Measurements from ENCODE around the gene USF2. TPM values are rescaled to one million over a fixed set of nuclear protein-coding genes. Genes with fewer than 3 reads are reported as not detected.

Gene USF2
- total and polyA plus RNA-seq, 2 of the 8 experiments (the other 6 are each of a cell fraction or from before 2014, with no cell fraction given), result 74.1 to 109 TPM

DNA sequence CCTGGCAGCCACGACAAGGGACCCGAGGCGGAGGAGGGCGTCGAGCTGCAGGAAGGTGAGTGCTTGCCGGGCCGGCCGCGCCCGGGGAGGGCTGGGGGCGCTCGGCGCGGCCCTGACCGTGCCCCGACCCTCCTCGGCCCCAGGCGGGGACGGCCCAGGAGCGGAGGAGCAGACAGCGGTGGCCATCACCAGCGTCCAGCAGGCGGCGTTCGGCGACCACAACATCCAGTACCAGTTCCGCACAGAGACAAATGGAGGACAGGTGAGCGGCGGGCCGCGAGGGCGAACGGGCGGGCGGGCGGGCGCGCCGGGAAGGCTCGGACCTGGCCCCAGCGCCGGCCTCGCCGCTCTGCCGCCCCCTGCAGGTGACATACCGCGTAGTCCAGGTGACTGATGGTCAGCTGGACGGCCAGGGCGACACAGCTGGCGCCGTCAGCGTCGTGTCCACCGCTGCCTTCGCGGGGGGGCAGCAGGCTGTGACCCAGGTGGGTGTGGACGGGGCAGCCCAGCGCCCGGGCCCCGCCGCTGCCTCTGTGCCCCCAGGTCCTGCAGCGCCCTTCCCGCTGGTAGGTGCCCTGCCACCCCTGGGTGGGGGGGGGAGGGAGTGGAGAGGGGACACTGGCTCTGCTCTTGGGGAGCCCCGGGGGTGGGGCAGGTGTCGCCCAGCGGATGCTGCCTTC lies 816 bp downstream of the USF2 start:
- Histone ChIP-seq H2AFZ (ENCODE audit: low read length) (no peak overlapping the region), H3K23ac (ENCODE audit: insufficient read length) (no peak overlapping the region), H3K14ac (ENCODE audit: insufficient read length) (no peak overlapping the region), H2BK120ac (replicated peaks; ENCODE audit: low read depth, low read length) (no peak overlapping the region), H3K27ac (ENCODE audit: low read depth, low read length) (peak overlapping the region; percentile 93), H3K4me2 (ENCODE audit: insufficient read depth in 1 of 2, low read depth in 2 of 2, low read length in 2 of 2) (peak overlapping the region; percentile 0 to 83; a peak in 3 of 4 replicates), H2BK12ac (ENCODE audit: low read depth, low read length) (no peak overlapping the region), H3K18ac (ENCODE audit: extremely low read depth, low read length) (no peak overlapping the region; the same call in 1 of the 2 replicates), H3K36me3 (ENCODE audit: control insufficient read depth in 2 of 4, insufficient read depth in 4 of 4, low read length in 3 of 4) (peaks cover 13 to 36% (median 22%) of the 10 kb centered on the region in 4 experiments; a peak in 7 of 8 replicates), H3K9ac (replicated peaks in 1 of 4; ENCODE audit: extremely low read depth in 1 of 4, low read depth in 3 of 4, low read length in 3 of 4) (peak overlapping the region in 3 of 4 experiments; percentile 81 to 93 (median 85); a peak in 5 of 7 replicates), H3K4ac (replicated peaks; ENCODE audit: insufficient read length, low read depth, low read length) (no peak overlapping the region), H3K79me1 (ENCODE audit: low read depth, low read length) (peaks cover 6% of the 10 kb centered on the region; the same call in 1 of the 2 replicates), H3K4me1 (replicated peaks in 1 of 4; ENCODE audit: control insufficient read depth in 3 of 4, insufficient read depth in 4 of 4, low read length in 3 of 4) (peaks cover 0 to 14% (median 8%) of the 10 kb centered on the region in 4 experiments; a peak in 5 of 7 replicates), H4K91ac (replicated peaks; ENCODE audit: insufficient read length, low read length) (no peak overlapping the region), H4K5ac (ENCODE audit: insufficient read length, low read depth, low read length) (peak overlapping the region; percentile 13), H2AK5ac (ENCODE audit: low read depth, low read length) (no peak overlapping the region), H2BK20ac (ENCODE audit: low read length) (no peak overlapping the region), H3K79me2 (ENCODE audit: control insufficient read depth in 1 of 2, insufficient read depth in 2 of 2, low read length in 2 of 2) (0 out of 4 replicates have a peak, but pooled peaks cover 0 to 5% of the 10 kb centered on the region in 2 experiments), H3K9me3 (ENCODE audit: insufficient read depth in 2 of 2, low read depth in 1 of 2, low read length in 1 of 2) (no peaks in the 10 kb centered on the region), H2BK15ac (ENCODE audit: low read length) (no peak overlapping the region), H3K23me2 (ENCODE audit: low read depth, low read length) (no peaks in the 10 kb centered on the region; the same call in 1 of the 2 replicates), H3K56ac (replicated peaks; ENCODE audit: insufficient read length, low read depth, low read length) (no peak overlapping the region), H4K8ac (ENCODE audit: extremely low read depth, insufficient read depth, low read length) (peak overlapping the region; percentile 92; the same call in 1 of the 2 replicates), H4K20me1 (replicated peaks in 1 of 2; ENCODE audit: control insufficient read depth in 1 of 2, insufficient read depth in 2 of 2, low read length in 2 of 2) (peaks cover 2 to 18% of the 10 kb centered on the region in 2 experiments), H3K27me3 (replicated peaks in 1 of 4; ENCODE audit: control insufficient read depth in 3 of 4, extremely low read depth in 1 of 4, insufficient read depth in 3 of 4, low read length in 3 of 4) (no peaks in the 10 kb centered on the region), H3K4me3 (ENCODE audit: extremely low read depth in 1 of 4, insufficient read depth in 2 of 4, low read depth in 3 of 4, low read length in 4 of 4) (peak overlapping the region; percentile 32 to 68 (median 59)), H2BK5ac (ENCODE audit: low read depth, low read length) (peak overlapping the region; percentile 75; the same call in 1 of the 2 replicates)
- FAIRE-seq (no peak), DNase-seq (ENCODE audit: low read depth in 1 of 2, low spot score in 2 of 2) (peak in 1 of 2 experiments; percentile 97)
- WGBS, 2 experiments (ENCODE audit: extremely low coverage in 1 of 2, insufficient coverage in 1 of 2, insufficient read length in 1 of 2, insufficient replicate concordance in 2 of 2, low coverage in 1 of 2, low lambda C conversion rate in 2 of 2, missing lambda C conversion rate in 1 of 2), result 4% methylated on average over 8 of the region's 66 CpGs; no CpG with 5 or more reads in 1 of the 2 experiments
- ChIA-PET POLR2A (ENCODE audit: partially characterized antibody) (interaction anchor here (0.6 to 10.5 kb wide), 6 partner anchors 11 to 146 kb away, joined by 3 to 146 read pairs (median 6); partner anchors contain the start of genes HAMP and LSR), CTCF (ENCODE audit: partially characterized antibody) (interaction anchor here (0.5 to 2.2 kb wide), 11 partner anchors 9 to 237 kb away, joined by 3 to 14 read pairs (median 3); partner anchors contain the start of gene MAG)
- TF ChIP-seq TEAD4 (IDR thresholded peaks at IDR 0.05; ENCODE audit: low read depth, low read length) (peak; percentile 92), BACH1 (IDR thresholded peaks at IDR 0.05; ENCODE audit: low read length) (no peak), RBBP5 (IDR thresholded peaks at IDR 0.05; ENCODE audit: borderline replicate concordance, low read depth, low read length) (peak; percentile 61; the same call in 1 of the 2 replicates), SP1 (IDR thresholded peaks at IDR 0.05; ENCODE audit: low read depth, low read length) (0 out of 2 replicates have a peak, but pooled peaks have one; percentile 9), GTF2F1 (IDR thresholded peaks at IDR 0.05; ENCODE audit: borderline replicate concordance, low read depth, low read length) (no peak), ZNF274 (IDR thresholded peaks at IDR 0.05; ENCODE audit: borderline replicate concordance, extremely low read depth, low read length) (no peak), TAF7 (optimal IDR thresholded peaks at IDR 0.05; ENCODE audit: borderline replicate concordance, low read depth, low read length) (peak; percentile 39), MAFK (IDR thresholded peaks at IDR 0.05; ENCODE audit: low read depth, low read length) (no peak), HDAC2 (IDR thresholded peaks at IDR 0.05; ENCODE audit: borderline replicate concordance in 1 of 2, low read depth in 2 of 2, low read length in 2 of 2) (peak; percentile 66 to 79; a peak in 1 of 4 replicates)
- TF ChIP-seq, protein P1, sequence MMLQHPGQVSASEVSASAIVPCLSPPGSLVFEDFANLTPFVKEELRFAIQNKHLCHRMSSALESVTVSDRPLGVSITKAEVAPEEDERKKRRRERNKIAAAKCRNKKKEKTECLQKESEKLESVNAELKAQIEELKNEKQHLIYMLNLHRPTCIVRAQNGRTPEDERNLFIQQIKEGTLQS (IDR thresholded peaks at IDR 0.05; ENCODE audit: insufficient read depth, low read depth, low read length), result no peak

All from H1 (cell line).